Cardiac muscle cell (in vitro differentiated cells and primary cell): ENCODE data around the gene BIRC2. TPM values are rescaled to one million over a fixed set of nuclear protein-coding genes. Genes with fewer than 3 reads are reported as not detected.
A peak's percentile ranks its signal among the peaks of the same experiment; 100 is the strongest.
"Not testable (repeated sequence)": the region's sequence is repeated elsewhere in the genome, so short reads cannot be mapped to it uniquely, and the experiment has no call there.

Source experiments
- DNase-seq, 2 donors: peaks; one replicate each; pipeline versions ENCODE4 v3.0.0 to v3.0.0-alpha.2; 2010 to 2017; ENCODE audit warnings: low read depth in 1 of 2, low spot score in 1 of 2
- H3K27ac ChIP-seq: fragments of 200-600 bp; sonication (generic); 2 replicates; pipeline ENCODE4 v1.5.1; 2016
- H3K27me3 ChIP-seq: fragments of 200-600 bp; sonication (generic); 2 replicates; pipeline ENCODE4 v1.6.0; 2016; ENCODE audit warnings: control low read depth
- H3K36me3 ChIP-seq: fragments of 200-600 bp; sonication (generic); 2 replicates; pipeline ENCODE4 v1.5.1; 2016; ENCODE audit warnings: control low read depth
- H3K4me1 ChIP-seq: fragments of 200-600 bp; sonication (generic); 2 replicates; pipeline ENCODE4 v1.8.1; 2017; ENCODE audit warnings: low read depth, mild to moderate bottlenecking, mixed run types
- H3K4me3 ChIP-seq: fragments of 200-600 bp; sonication (generic); 2 replicates; pipeline ENCODE4 v1.5.1; 2016; ENCODE audit warnings: mild to moderate bottlenecking
- H3K9me3 ChIP-seq: fragments of 200-600 bp; sonication (generic); 2 replicates; pipeline ENCODE4 v1.5.1; 2017; ENCODE audit warnings: low read depth, mild to moderate bottlenecking, control low read depth
- polyA plus RNA-seq: library from polyadenylated mRNA; unstranded; fragments of >200 nt; fragmentation: Nextera tagmentation; extraction: Ambion mirVana; gene quantifications from 2 replicates; pipeline ENCODE4 v1.2.1, GENCODE V29; 2016
- total RNA-seq: library from RNA; depleted of rRNA; stranded (reverse); fragments of >200 nt; gene quantifications from 2 replicates; pipeline ENCODE4 v1.2.3, GENCODE V29; 2016
- TF ChIP-seq, protein P1 (sequence below): IDR thresholded peaks from 2 replicates; pipeline ENCODE4 v1.5.1; 2012; ENCODE audit warnings: low read depth, mild to moderate bottlenecking, low read length

BIRC2 gene
- 37.8 and 40.4 TPM in 2 replicates for total RNA-seq
- 36.1 and 41.3 TPM in 2 replicates for polyA plus RNA-seq

- TF ChIP-seq, protein P1, sequence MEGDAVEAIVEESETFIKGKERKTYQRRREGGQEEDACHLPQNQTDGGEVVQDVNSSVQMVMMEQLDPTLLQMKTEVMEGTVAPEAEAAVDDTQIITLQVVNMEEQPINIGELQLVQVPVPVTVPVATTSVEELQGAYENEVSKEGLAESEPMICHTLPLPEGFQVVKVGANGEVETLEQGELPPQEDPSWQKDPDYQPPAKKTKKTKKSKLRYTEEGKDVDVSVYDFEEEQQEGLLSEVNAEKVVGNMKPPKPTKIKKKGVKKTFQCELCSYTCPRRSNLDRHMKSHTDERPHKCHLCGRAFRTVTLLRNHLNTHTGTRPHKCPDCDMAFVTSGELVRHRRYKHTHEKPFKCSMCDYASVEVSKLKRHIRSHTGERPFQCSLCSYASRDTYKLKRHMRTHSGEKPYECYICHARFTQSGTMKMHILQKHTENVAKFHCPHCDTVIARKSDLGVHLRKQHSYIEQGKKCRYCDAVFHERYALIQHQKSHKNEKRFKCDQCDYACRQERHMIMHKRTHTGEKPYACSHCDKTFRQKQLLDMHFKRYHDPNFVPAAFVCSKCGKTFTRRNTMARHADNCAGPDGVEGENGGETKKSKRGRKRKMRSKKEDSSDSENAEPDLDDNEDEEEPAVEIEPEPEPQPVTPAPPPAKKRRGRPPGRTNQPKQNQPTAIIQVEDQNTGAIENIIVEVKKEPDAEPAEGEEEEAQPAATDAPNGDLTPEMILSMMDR = peak; percentile 81
- H3K4me3 ChIP-seq = peak within 1 kb of the TSS; percentile 47
- H3K27ac ChIP-seq = peak within 1 kb of the TSS; percentile 94
- H3K4me1 ChIP-seq = peaks cover 15% of the 10 kb centered on the region
- no peaks in the 10 kb centered on the region for H3K27me3 ChIP-seq
- peaks cover 3% of the 10 kb centered on the region for H3K36me3 ChIP-seq
- no peaks in the 10 kb centered on the region for H3K9me3 ChIP-seq
- DNase-seq = peak; percentile 95 to 98
These were observed at the start of gene BIRC2 for GRCh38 chr11:102346748-102347461. TSS of gene BIRC2 (plus strand) at chr11:102347214. CDS start at chr11:102349855, 2,641 bp downstream.

DNA sequence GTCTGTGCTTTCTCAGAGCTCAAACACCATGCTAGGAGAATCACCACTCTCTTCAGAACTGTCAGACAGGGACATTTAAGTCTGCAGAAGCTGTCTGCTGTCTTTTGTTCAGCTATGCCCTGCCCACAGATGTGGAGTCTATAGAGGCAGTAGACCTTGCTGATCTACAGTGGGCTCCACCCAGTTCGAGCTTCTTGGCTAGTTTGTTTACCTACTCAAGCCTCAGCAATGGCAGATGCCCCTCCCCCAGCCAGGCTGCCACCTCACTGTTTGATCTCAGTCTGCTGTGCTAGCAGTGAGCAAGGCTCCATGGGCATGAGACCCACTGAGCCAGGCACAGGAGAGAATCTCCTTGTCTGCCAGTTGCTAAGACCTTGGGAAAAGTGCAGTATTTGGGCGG, 46.2 kb upstream of the BIRC2 start:
- H3K4me1 ChIP-seq, H3K4me3 ChIP-seq, DNase-seq, H3K27ac ChIP-seq, H3K9me3 ChIP-seq, H3K36me3 ChIP-seq, H3K27me3 ChIP-seq: not testable (repeated sequence)

DNA sequence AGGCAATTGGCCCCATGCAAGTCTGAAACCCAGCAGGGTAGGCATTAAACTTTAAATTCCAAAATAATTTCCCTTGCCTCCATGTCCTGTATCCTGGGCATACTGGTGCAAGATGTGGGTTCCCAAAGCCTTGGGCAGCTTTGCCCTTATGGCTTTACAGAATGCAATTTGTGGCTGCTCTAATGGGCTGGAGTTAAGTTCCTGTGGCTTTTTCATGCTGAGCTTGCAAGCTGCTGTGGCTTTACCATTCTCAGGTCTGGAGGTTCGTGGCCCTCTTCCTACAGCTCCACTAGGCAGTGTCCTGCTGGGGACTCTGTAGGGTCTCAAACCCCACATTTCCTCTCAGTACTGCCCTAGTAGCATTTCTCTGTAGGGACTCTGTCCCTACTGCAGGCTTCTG, 44.8 kb upstream of the BIRC2 start:
- Histone ChIP-seq H3K27me3 (no peaks in the 10 kb centered on the region), H3K27ac (no peak overlapping the region), H3K36me3 (no peaks in the 10 kb centered on the region), H3K4me3 (no peak overlapping the region), H3K4me1 (no peaks in the 10 kb centered on the region), H3K9me3 (no peaks in the 10 kb centered on the region)
- no peak for DNase-seq
- TF ChIP-seq, protein P1 = no peak

DNA sequence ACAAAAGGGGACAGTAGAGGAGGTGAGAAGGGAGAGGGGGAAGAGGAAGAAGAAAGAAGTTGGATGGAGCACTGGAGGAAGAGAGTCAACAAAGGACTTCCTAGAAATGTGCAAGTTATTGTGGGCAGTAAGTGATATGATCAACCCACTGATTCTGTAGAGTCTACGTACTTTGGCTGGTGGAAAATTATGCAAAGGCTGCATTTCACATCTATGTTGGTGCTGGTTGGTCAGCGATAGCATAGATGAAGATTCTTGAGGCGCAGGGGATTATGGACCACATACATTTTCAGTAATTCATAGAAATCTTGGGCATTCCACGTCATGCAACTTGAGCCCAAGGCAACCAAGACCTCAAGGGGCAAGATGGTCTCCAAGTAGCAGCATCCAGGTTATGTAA, 42.3 kb upstream of the BIRC2 start:
- no peak overlapping the region for H3K27ac ChIP-seq
- no peak for DNase-seq
- H3K9me3 ChIP-seq = no peaks in the 10 kb centered on the region
- TF ChIP-seq, protein P1 = no peak
- H3K4me1 ChIP-seq = no peaks in the 10 kb centered on the region
- no peaks in the 10 kb centered on the region for H3K27me3 ChIP-seq
- H3K4me3 ChIP-seq = no peak overlapping the region
- H3K36me3 ChIP-seq = no peaks in the 10 kb centered on the region

GRCh38 chr11:102305352-102306047, 41.5 kb upstream of the BIRC2 start:
- Histone ChIP-seq H3K9me3 (no peaks in the 10 kb centered on the region), H3K4me1 (no peaks in the 10 kb centered on the region), H3K4me3 (no peak overlapping the region), H3K27me3 (no peaks in the 10 kb centered on the region), H3K27ac (no peak overlapping the region), H3K36me3 (no peaks in the 10 kb centered on the region)
- TF ChIP-seq, protein P1 = no peak
- no peak for DNase-seq

DNA sequence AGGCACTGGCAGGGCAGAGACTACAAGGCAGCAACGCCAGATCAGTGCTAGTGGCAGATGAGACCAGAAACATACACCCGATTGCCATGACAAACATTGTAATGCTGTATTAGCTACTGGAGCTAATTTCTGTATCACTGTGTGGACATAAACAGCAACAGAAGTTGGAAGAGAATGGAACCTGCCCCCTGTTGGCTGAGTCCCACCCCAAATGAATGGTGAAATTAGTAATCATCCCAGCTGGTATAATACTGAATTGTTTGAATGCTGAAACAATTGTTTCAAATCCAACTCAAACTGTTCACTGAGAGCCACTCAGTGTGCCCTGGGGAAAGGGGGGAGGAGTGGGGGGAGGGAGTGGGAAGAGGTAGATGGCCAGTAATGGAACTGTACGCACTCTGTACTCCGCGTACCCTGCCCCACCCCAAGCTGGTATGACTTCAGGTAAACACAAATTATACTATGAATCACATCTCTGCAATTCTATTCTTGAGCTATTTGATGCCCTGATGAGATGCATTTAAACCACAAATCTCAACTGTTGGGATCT, 40.9 kb upstream of the BIRC2 start:
- no peaks in the 10 kb centered on the region for H3K36me3 ChIP-seq
- H3K27me3 ChIP-seq = no peaks in the 10 kb centered on the region
- no peak overlapping the region for H3K27ac ChIP-seq
- no peak overlapping the region for H3K4me3 ChIP-seq
- H3K9me3 ChIP-seq = no peaks in the 10 kb centered on the region
- TF ChIP-seq, protein P1 = no peak
- no peak for DNase-seq
- H3K4me1 ChIP-seq = no peaks in the 10 kb centered on the region
